Ovary (tissue), 1 donor: ENCODE data around the gene C2orf76.

Source experiments
- EP300 ChIP-seq: sonication (generic); formaldehyde crosslinking; IDR thresholded peaks from one replicate; pipeline ENCODE4 v1.6.1; 2017; ENCODE audit warnings: antibody characterized with exemption
- POLR2A ChIP-seq: fragments of 450-650 bp; IDR thresholded peaks from one replicate; pipeline ENCODE4 v1.6.1; 2017; ENCODE audit warnings: antibody characterized with exemption, mild to moderate bottlenecking, moderate library complexity

DNA sequence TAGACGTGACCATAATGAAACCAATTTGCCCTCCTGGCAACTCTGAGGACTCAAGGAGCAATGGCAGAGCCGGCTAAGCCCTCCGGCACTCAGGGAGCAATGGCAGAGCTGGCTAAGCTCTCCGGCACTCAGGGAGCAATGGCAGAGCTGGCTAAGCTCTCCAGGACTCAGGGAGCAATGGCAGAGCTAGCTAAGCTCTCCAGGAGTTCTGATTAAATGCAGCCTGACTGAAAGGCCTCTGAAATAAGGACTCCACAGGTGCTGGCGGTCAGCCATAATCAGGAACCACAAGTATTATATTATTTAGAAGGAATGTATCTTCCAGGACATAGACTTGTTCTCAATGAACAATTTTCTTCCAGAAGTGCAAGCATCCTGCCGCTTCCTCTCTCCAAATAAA lies 65.2 kb downstream of the C2orf76 start:
- TF ChIP-seq POLR2A (no peak), EP300 (no peak)
